HepG2 (cell line): ENCODE results near the gene ARL6. TPM values are rescaled to one million over a fixed set of nuclear protein-coding genes. Genes with fewer than 3 reads are reported as not detected.

Source experiments
- ATAC-seq: fragments of 200-7000 bp; cut with Tn5 transposase; 3 replicates; pipeline ENCODE4 v1.9.1; 2020; ENCODE audit warnings: mild to moderate bottlenecking, moderate library complexity
- BruUV-seq: library from RNA; stranded (reverse); fragments of 400-500 nt; replicated peaks from 2 replicates; lab custom pipeline; 2021; lab: Mats Ljungman, UMichigan
- CTCF ChIA-PET: fragments of 300-600 bp; formaldehyde crosslinking; extraction: SDS; loops from one replicate; lab custom pipeline; 2021; ENCODE audit warnings: low total read pairs, inconsistent platforms, low intra/inter-chr PET ratio; lab: Yijun Ruan, JAX
- POLR2A ChIA-PET: fragments of 350-600 bp; sonication (Branson Sonifier 250); formaldehyde crosslinking; loops from one replicate; lab custom pipeline; 2020; ENCODE audit warnings: antibody characterized with exemption, inconsistent platforms; lab: Yijun Ruan, JAX
- DNase-seq: peaks from one replicate; pipeline ENCODE4 v3.0.0-alpha.2; 2015; ENCODE audit warnings: low spot score
- FAIRE-seq: peaks from 3 replicates; lab custom pipeline; 2011; peaks lifted over from hg19 to GRCh38; lab: Jason Lieb, UNC
- H2AFZ ChIP-seq: one replicate; pipeline ENCODE4 v1.6.1; 2011; ENCODE audit warnings: low read length, inconsistent platforms
- H3K27ac ChIP-seq: fragments of 300-600 bp; 3 replicates; pipeline ENCODE4 v1.8.0; 2011; ENCODE audit warnings: mixed run types, mild to moderate bottlenecking, mixed read lengths, low read length, inconsistent platforms; ENCODE audit not compliant: insufficient read depth; ENCODE audit errors: extremely low read length
- H3K27me3 ChIP-seq, 2 experiments: fragments of 200-600 bp in 1 of 2; 2 replicates in 1 of 2; 3 replicates in 1 of 2; pipeline versions ENCODE4 v1.6.0 to v1.8.0; 2011; ENCODE audit warnings: low read length in 2 of 2, mild to moderate bottlenecking in 2 of 2, moderate library complexity in 2 of 2, inconsistent platforms in 1 of 2; ENCODE audit not compliant: insufficient read depth in 2 of 2, control insufficient read depth in 1 of 2
- H3K36me3 ChIP-seq, 2 experiments: fragments of 200-600 bp in 1 of 2; replicated peaks in 1 of 2; 2 replicates in 1 of 2; 3 replicates in 1 of 2; pipeline versions ENCODE4 v1.5.1 to v1.8.0; 2011; ENCODE audit warnings: low read length in 2 of 2, inconsistent platforms in 1 of 2; ENCODE audit not compliant: insufficient read depth in 2 of 2, control insufficient read depth in 1 of 2
- H3K4me1 ChIP-seq: 2 replicates; pipeline ENCODE4 v1.5.1; 2012; ENCODE audit warnings: low read length, inconsistent platforms; ENCODE audit not compliant: insufficient read depth
- H3K4me2 ChIP-seq: 2 replicates; pipeline ENCODE4 v1.6.0; 2011; ENCODE audit warnings: low read depth, low read length, inconsistent platforms
- H3K4me3 ChIP-seq, 3 experiments: fragments of 200-600 bp in 1 of 3; sonication (generic), shearing (Covaris generic) in 1 of 3; replicated peaks in 1 of 3; 2 replicates each; pipeline ENCODE4 v1.5.1; 2011 to 2016; ENCODE audit warnings: low read length in 3 of 3, inconsistent platforms in 2 of 3, low read depth in 2 of 3, mild to moderate bottlenecking in 2 of 3, control low read depth in 1 of 3, mixed read lengths in 1 of 3; ENCODE audit not compliant: insufficient read depth in 1 of 3
- H3K79me2 ChIP-seq: one replicate; pipeline ENCODE4 v1.6.1; 2011; ENCODE audit warnings: low read length, inconsistent platforms; ENCODE audit not compliant: insufficient read depth
- H3K9ac ChIP-seq: 2 replicates; pipeline ENCODE4 v1.6.0; 2011; ENCODE audit warnings: mild to moderate bottlenecking, low read depth, low read length, inconsistent platforms; ENCODE audit not compliant: insufficient read depth
- H3K9me3 ChIP-seq: 2 replicates; pipeline ENCODE4 v1.5.1; 2012; ENCODE audit warnings: mild to moderate bottlenecking, low read length
- H4K20me1 ChIP-seq: 2 replicates; pipeline ENCODE4 v1.6.0; 2011; ENCODE audit warnings: inconsistent platforms, mild to moderate bottlenecking, low read length, moderate library complexity; ENCODE audit not compliant: insufficient read depth
- ARID2 ChIP-seq: sonication (generic); formaldehyde crosslinking; IDR thresholded peaks from 2 replicates; pipeline ENCODE4 v1.8.1; 2022; ENCODE audit warnings: mild to moderate bottlenecking, missing genetic modification reagents, borderline replicate concordance
- DMAP1 ChIP-seq: IDR thresholded peaks from 2 replicates; pipeline ENCODE4 v1.6.1; 2016
- KLF16 ChIP-seq, 2 experiments: sonication (generic) in 1 of 2; formaldehyde crosslinking in 1 of 2; IDR thresholded peaks; 2 replicates each; pipeline versions ENCODE4 v1.6.1 to v1.8.0; 2016 to 2023; ENCODE audit warnings: missing genetic modification reagents in 2 of 2, missing compliant biosample characterization in 1 of 2
- MAFG ChIP-seq: sonication (generic); formaldehyde crosslinking; IDR thresholded peaks from 2 replicates; pipeline ENCODE4 v1.5.1; 2020; ENCODE audit warnings: mild to moderate bottlenecking, missing genetic modification reagents
- MED1 ChIP-seq: sonication (generic); formaldehyde crosslinking; IDR thresholded peaks from 2 replicates; pipeline ENCODE4 v1.4.0; 2020; ENCODE audit warnings: missing genetic modification reagents
- NFE2L2 ChIP-seq: fragments of 150-350 bp; IDR thresholded peaks from 2 replicates; pipeline ENCODE4 v1.6.1; 2014; ENCODE audit warnings: low read length
- PRPF4 ChIP-seq: fragments of 200-400 bp; formaldehyde crosslinking; IDR thresholded peaks from 2 replicates; pipeline ENCODE4 v1.6.1; 2016; ENCODE audit warnings: low read length, low read depth; ENCODE audit not compliant: poor library complexity, severe bottlenecking
- RCOR2 ChIP-seq: IDR thresholded peaks from 2 replicates; pipeline ENCODE4 v1.6.1; 2016; ENCODE audit warnings: missing biosample characterization, missing genetic modification reagents
- SMAD9 ChIP-seq: sonication (generic); formaldehyde crosslinking; IDR thresholded peaks from 2 replicates; pipeline ENCODE4 v1.5.1; 2020; ENCODE audit warnings: mild to moderate bottlenecking, missing genetic modification reagents
- ZFAT ChIP-seq: sonication (generic); formaldehyde crosslinking; conservative IDR thresholded peaks from 2 replicates; pipeline ENCODE4 v1.8.1; 2023; ENCODE audit warnings: missing genetic modification reagents, inconsistent platforms
- ZKSCAN1 ChIP-seq: fragments of 150-350 bp; IDR thresholded peaks from 2 replicates; pipeline ENCODE4 v1.6.1; 2014; ENCODE audit warnings: low read length
- ZNF549 ChIP-seq: sonication (generic); formaldehyde crosslinking; IDR thresholded peaks from 2 replicates; pipeline ENCODE4 v1.5.0; 2020; ENCODE audit warnings: missing genetic modification reagents
- WGBS: methylation state at CpG from one replicate; pipeline ENCODE4 v1.1.6; 2017; ENCODE audit warnings: low lambda C conversion rate; 5-methylcytosine and 5-hydroxymethylcytosine counted together
- in situ Hi-C: cut with HindIII; loops from 2 replicates; pipeline ENCODE4 v1.10.0; 2017; ENCODE audit warnings: low pct_unique_long_range_greater_than_20kb; ENCODE audit not compliant: extremely low pct_ligation_motif_present
- intact Hi-C: fragments of 100-400 bp; cut with micrococcal nuclease; formaldehyde crosslinking; loops from one replicate; pipeline ENCODE4 v1.10.0; 2022; ENCODE audit not compliant: unreplicated experiment
- polyA plus RNA-seq, 8 experiments: library from polyadenylated mRNA; depleted of rRNA in 3 of 8; stranded (reverse) in 7 of 8; unstranded in 1 of 8; fragments of >200 nt; fragmentation: Illumina TruSeq in 4 of 8; extraction: Trizol in 4 of 8; gene quantifications; 2 replicates each; pipeline versions ENCODE4 v1.2.1 to v1.2.3, GENCODE V29; 2011 to 2016; ENCODE audit warnings: low read depth in 4 of 8, missing spikeins in 1 of 8, mixed read lengths in 1 of 8; ENCODE audit not compliant: insufficient read depth in 1 of 8
- total RNA-seq, 5 experiments: library from RNA; depleted of rRNA; stranded (reverse); fragments of >200 nt; fragmentation: Illumina TruSeq; extraction: Trizol; gene quantifications; 2 replicates each; pipeline ENCODE4 v1.2.3, GENCODE V29; 2016; ENCODE audit warnings: low read depth in 1 of 5
- TF ChIP-seq, protein P1 (sequence below): sonication (generic); formaldehyde crosslinking; IDR thresholded peaks from 2 replicates; pipeline ENCODE4 v1.8.1; 2023; ENCODE audit warnings: mild to moderate bottlenecking, missing genetic modification reagents, borderline replicate concordance
- TF ChIP-seq, protein P2 (sequence below): sonication (generic); formaldehyde crosslinking; IDR thresholded peaks from 2 replicates; pipeline ENCODE4 v1.4.0; 2020; ENCODE audit warnings: missing genetic modification reagents, borderline replicate concordance
- TF ChIP-seq, protein P3 (sequence below): sonication (generic); formaldehyde crosslinking; IDR thresholded peaks from 2 replicates; pipeline ENCODE4 v1.4.0; 2020; ENCODE audit warnings: low read depth, mild to moderate bottlenecking, missing genetic modification reagents

ARL6 gene
- total and polyA plus RNA-seq, 2 of the 13 experiments (the other 11 are each of a cell fraction or from before 2014, with no cell fraction given): 1.3 to 3.7 TPM

DNA sequence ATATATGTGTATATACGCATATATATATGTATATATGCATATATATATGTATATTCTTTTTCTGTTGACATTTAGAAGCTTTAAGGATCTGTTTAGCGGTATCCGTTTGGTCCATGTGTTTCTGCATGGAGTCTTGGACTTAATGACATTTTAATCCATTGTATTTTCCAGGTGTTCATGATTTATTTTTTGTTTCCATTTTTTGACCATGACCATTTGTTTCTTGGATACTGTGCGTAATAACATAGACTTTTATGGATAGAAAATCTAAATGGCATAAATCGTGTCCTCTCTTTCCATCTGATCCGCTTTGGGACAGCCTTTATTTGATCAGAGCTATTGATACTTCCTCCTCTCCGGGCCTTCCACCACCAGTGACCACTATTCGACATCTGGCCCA, 76.7 kb downstream of the ARL6 start:
- no peak overlapping the region for H3K4me2 ChIP-seq
- H3K27ac ChIP-seq: no peak overlapping the region
- peaks cover 8% of the 10 kb centered on the region; the same call in 1 of the 2 replicates for H3K4me1 ChIP-seq
- BruUV-seq: no TSS peak
- ATAC-seq: no peak
- H3K27me3 ChIP-seq: no peaks in the 10 kb centered on the region
- 96% methylated on average over 8 of the region's 8 CpGs for WGBS
- H3K9me3 ChIP-seq: no peaks in the 10 kb centered on the region
- H3K79me2 ChIP-seq: peaks cover 6% of the 10 kb centered on the region
- POLR2A ChIA-PET: no interaction called here
- H4K20me1 ChIP-seq: no peaks in the 10 kb centered on the region
- intact Hi-C loops (no loop called here), in situ Hi-C loops (no loop called here)
- 0 out of 5 replicates have a peak, but pooled peaks cover 0 to 8% of the 10 kb centered on the region in 2 experiments for H3K36me3 ChIP-seq
- FAIRE-seq: no peak
- H3K4me3 ChIP-seq: no peak overlapping the region
- no peak for DNase-seq
- TF ChIP-seq, protein P1, sequence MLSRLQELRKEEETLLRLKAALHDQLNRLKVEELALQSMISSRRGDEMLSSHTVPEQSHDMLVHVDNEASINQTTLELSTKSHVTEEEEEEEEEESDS: no peak
- TF ChIP-seq, protein P2, sequence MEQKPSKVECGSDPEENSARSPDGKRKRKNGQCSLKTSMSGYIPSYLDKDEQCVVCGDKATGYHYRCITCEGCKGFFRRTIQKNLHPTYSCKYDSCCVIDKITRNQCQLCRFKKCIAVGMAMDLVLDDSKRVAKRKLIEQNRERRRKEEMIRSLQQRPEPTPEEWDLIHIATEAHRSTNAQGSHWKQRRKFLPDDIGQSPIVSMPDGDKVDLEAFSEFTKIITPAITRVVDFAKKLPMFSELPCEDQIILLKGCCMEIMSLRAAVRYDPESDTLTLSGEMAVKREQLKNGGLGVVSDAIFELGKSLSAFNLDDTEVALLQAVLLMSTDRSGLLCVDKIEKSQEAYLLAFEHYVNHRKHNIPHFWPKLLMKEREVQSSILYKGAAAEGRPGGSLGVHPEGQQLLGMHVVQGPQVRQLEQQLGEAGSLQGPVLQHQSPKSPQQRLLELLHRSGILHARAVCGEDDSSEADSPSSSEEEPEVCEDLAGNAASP: no peak
- TF ChIP-seq KLF16 (CRISPR knock-in tag; IDR thresholded peaks at IDR 0.05) (no peak), ZKSCAN1 (no peak), SMAD9 (CRISPR knock-in tag) (no peak), ZFAT (CRISPR knock-in tag) (no peak), MAFG (CRISPR knock-in tag) (no peak), DMAP1 (CRISPR knock-in tag) (no peak)
- no peak overlapping the region for H2AFZ ChIP-seq
- CTCF ChIA-PET: no interaction called here
- no peak overlapping the region for H3K9ac ChIP-seq

DNA sequence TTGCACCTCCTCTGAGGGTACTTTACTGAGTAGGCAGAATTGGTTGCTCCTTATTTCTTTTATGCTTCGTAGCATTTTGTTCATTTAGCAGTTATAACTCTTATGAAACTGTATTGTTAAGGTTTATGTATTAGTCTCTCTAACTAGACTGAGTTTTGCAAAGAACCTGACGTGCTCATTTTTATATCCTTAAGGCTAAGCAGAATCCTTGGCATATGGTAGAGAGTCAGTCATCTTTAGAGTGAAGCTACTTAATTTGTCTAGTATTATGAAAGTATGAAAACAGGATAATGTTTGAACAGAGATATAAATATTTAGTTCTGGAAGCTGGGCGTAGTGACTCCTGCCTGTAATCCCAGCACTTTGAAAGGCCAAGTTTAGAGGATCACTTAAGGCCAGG, 77.4 kb downstream of the ARL6 start:
- intact Hi-C loops (no loop called here), in situ Hi-C loops (no loop called here)
- H3K9me3 ChIP-seq: no peaks in the 10 kb centered on the region
- no peaks in the 10 kb centered on the region for H4K20me1 ChIP-seq
- ChIA-PET CTCF (no interaction called here), POLR2A (no interaction called here)
- no peak overlapping the region for H3K27ac ChIP-seq
- H3K27me3 ChIP-seq: no peaks in the 10 kb centered on the region
- H3K36me3 ChIP-seq: peaks cover 2 to 11% of the 10 kb centered on the region in 2 experiments; a peak in 2 of 5 replicates
- ATAC-seq (no peak), FAIRE-seq (no peak), DNase-seq (no peak)
- no peak overlapping the region for H3K4me3 ChIP-seq
- H3K4me2 ChIP-seq: no peak overlapping the region
- H3K4me1 ChIP-seq: peaks cover 8% of the 10 kb centered on the region; the same call in 1 of the 2 replicates
- no peak overlapping the region for H2AFZ ChIP-seq
- WGBS: 94% methylated on average over 3 of the region's 3 CpGs
- no TSS peak for BruUV-seq
- no peak for TF ChIP-seq NFE2L2
- TF ChIP-seq, protein P3, sequence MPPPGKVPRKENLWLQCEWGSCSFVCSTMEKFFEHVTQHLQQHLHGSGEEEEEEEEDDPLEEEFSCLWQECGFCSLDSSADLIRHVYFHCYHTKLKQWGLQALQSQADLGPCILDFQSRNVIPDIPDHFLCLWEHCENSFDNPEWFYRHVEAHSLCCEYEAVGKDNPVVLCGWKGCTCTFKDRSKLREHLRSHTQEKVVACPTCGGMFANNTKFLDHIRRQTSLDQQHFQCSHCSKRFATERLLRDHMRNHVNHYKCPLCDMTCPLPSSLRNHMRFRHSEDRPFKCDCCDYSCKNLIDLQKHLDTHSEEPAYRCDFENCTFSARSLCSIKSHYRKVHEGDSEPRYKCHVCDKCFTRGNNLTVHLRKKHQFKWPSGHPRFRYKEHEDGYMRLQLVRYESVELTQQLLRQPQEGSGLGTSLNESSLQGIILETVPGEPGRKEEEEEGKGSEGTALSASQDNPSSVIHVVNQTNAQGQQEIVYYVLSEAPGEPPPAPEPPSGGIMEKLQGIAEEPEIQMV (CRISPR knock-in tag): no peak
- TF ChIP-seq ARID2 (CRISPR knock-in tag): no peak
- TF ChIP-seq PRPF4: no peak
- no peak for TF ChIP-seq ZNF549
- no peak for TF ChIP-seq RCOR2 (CRISPR knock-in tag)
- no peak for TF ChIP-seq MED1 (CRISPR knock-in tag)
- H3K79me2 ChIP-seq: peaks cover 6% of the 10 kb centered on the region
- no peak overlapping the region for H3K9ac ChIP-seq
